GM23338 (cell line): ENCODE results near the gene CLIP2. TPM values are rescaled to one million over a fixed set of nuclear protein-coding genes. Genes with fewer than 3 reads are reported as not detected.
A peak's percentile ranks its signal among the peaks of the same experiment; 100 is the strongest.
"Not testable (repeated sequence)": the region's sequence is repeated elsewhere in the genome, so short reads cannot be mapped to it uniquely, and the experiment has no call there.

Source experiments
- ATAC-seq: fragments of 200-7000 bp; cut with Tn5 transposase; 3 replicates; pipeline ENCODE4 v1.9.1; 2020
- DNase-seq: peaks from one replicate; pipeline ENCODE4 v3.0.0-alpha.2; 2015; ENCODE audit warnings: low spot score
- H2AFZ ChIP-seq: fragments of 200-600 bp; sonication (generic); 2 replicates; pipeline ENCODE4 v1.8.0; 2016; ENCODE audit warnings: antibody characterized with exemption, mild to moderate bottlenecking, moderate library complexity
- H3F3A ChIP-seq: fragments of 200-600 bp; sonication (generic); replicated peaks from 2 replicates; pipeline ENCODE4 v1.8.0; 2017; ENCODE audit warnings: antibody characterized with exemption, mixed run types, low read depth
- H3K27ac ChIP-seq: fragments of 200-600 bp; sonication (generic); 2 replicates; pipeline ENCODE4 v1.6.1; 2016; ENCODE audit warnings: low read depth
- H3K27me3 ChIP-seq: fragments of 200-600 bp; sonication (generic); 2 replicates; pipeline ENCODE4 v1.8.0; 2016; ENCODE audit warnings: mild to moderate bottlenecking, mixed run types, moderate library complexity; ENCODE audit not compliant: insufficient read depth
- H3K36me3 ChIP-seq: fragments of 200-600 bp; sonication (generic); 2 replicates; pipeline ENCODE4 v1.8.0; 2016; ENCODE audit warnings: mild to moderate bottlenecking; ENCODE audit not compliant: insufficient read depth
- H3K4me1 ChIP-seq: fragments of 200-600 bp; sonication (generic); 2 replicates; pipeline ENCODE4 v1.8.0; 2016; ENCODE audit warnings: mild to moderate bottlenecking, moderate library complexity; ENCODE audit not compliant: insufficient read depth
- H3K4me2 ChIP-seq: fragments of 200-600 bp; sonication (generic); 2 replicates; pipeline ENCODE4 v1.7.1; 2017; ENCODE audit warnings: mixed run types
- H3K4me3 ChIP-seq: fragments of 200-600 bp; sonication (generic); 2 replicates; pipeline ENCODE4 v1.6.1; 2016; ENCODE audit warnings: mixed run types
- H3K79me2 ChIP-seq: fragments of 200-600 bp; sonication (generic); replicated peaks from 2 replicates; pipeline ENCODE4 v1.8.0; 2017; ENCODE audit warnings: mild to moderate bottlenecking; ENCODE audit not compliant: insufficient read depth
- H3K9me2 ChIP-seq: fragments of 200-600 bp; sonication (generic); 2 replicates; pipeline ENCODE4 v1.8.0; 2017; ENCODE audit not compliant: insufficient read depth
- H4K20me1 ChIP-seq: fragments of 200-600 bp; sonication (generic); replicated peaks from 2 replicates; pipeline ENCODE4 v1.8.0; 2017; ENCODE audit warnings: mild to moderate bottlenecking; ENCODE audit not compliant: insufficient read depth
- H3K27ac Mint-ChIP-seq: 2 replicates; pipeline ENCODE4 v1.8.0; 2020; ENCODE audit warnings: inconsistent platforms, mild to moderate bottlenecking, moderate library complexity, mixed read lengths
- H3K27me3 Mint-ChIP-seq: 3 replicates; pipeline ENCODE4 v1.8.0; 2022; ENCODE audit warnings: low read depth, mild to moderate bottlenecking, moderate library complexity, mixed read lengths, inconsistent platforms; ENCODE audit not compliant: insufficient read depth, poor library complexity
- H3K36me3 Mint-ChIP-seq: 3 replicates; pipeline ENCODE4 v1.8.0; 2021; ENCODE audit warnings: low read depth, mild to moderate bottlenecking, inconsistent platforms, moderate library complexity, mixed read lengths
- H3K4me1 Mint-ChIP-seq: 3 replicates; pipeline ENCODE4 v1.8.0; 2020; ENCODE audit warnings: mild to moderate bottlenecking, inconsistent platforms, mixed read lengths
- H3K4me3 Mint-ChIP-seq: 3 replicates; pipeline ENCODE4 v1.8.0; 2021; ENCODE audit warnings: moderate library complexity, mild to moderate bottlenecking, inconsistent platforms, mixed read lengths
- H3K9me3 Mint-ChIP-seq: 3 replicates; pipeline ENCODE4 v1.8.0; 2020; ENCODE audit warnings: moderate library complexity, mild to moderate bottlenecking, inconsistent platforms, mixed read lengths
- CREB1 ChIP-seq: fragments of 250-450 bp; sonication (Bioruptor Pico); IDR thresholded peaks from 2 replicates; pipeline ENCODE4 v1.5.0; 2020; ENCODE audit warnings: low read depth, mild to moderate bottlenecking, moderate library complexity
- EZH2phosphoT487 ChIP-seq: fragments of 200-600 bp; sonication (generic); IDR thresholded peaks from one replicate; pipeline ENCODE4 v1.8.1; 2018; ENCODE audit warnings: antibody characterized with exemption; ENCODE audit not compliant: unreplicated experiment
- JUNB ChIP-seq: IDR thresholded peaks from one replicate; pipeline ENCODE4 v1.6.1; 2016; ENCODE audit warnings: antibody characterized with exemption; ENCODE audit not compliant: unreplicated experiment
- NANOG ChIP-seq: IDR thresholded peaks from 2 replicates; pipeline ENCODE4 v1.6.1; 2016; ENCODE audit warnings: antibody characterized with exemption, borderline replicate concordance
- POLR2AphosphoS5 ChIP-seq: IDR thresholded peaks from 2 replicates; pipeline ENCODE4 v1.6.1; 2016; ENCODE audit warnings: antibody characterized with exemption, low read depth
- REST ChIP-seq: IDR thresholded peaks from one replicate; pipeline ENCODE4 v1.6.1; 2018; ENCODE audit warnings: antibody characterized with exemption; ENCODE audit not compliant: unreplicated experiment
- STAT1 ChIP-seq: IDR thresholded peaks from one replicate; pipeline ENCODE4 v1.6.1; 2016; ENCODE audit warnings: antibody characterized with exemption; ENCODE audit not compliant: unreplicated experiment
- ZNF114 ChIP-seq: fragments of 250-450 bp; sonication (Bioruptor Pico); IDR thresholded peaks from 2 replicates; pipeline ENCODE4 v1.5.0; 2020; ENCODE audit warnings: mild to moderate bottlenecking, moderate library complexity
- ZNF331 ChIP-seq: fragments of 250-450 bp; sonication (Bioruptor Pico); IDR thresholded peaks from 2 replicates; pipeline ENCODE4 v1.5.0; 2020; ENCODE audit warnings: low read depth, mild to moderate bottlenecking, moderate library complexity
- polyA plus RNA-seq: library from polyadenylated mRNA; unstranded; fragments of >200 nt; fragmentation: Nextera tagmentation; extraction: Ambion mirVana; gene quantifications from 2 replicates; pipeline ENCODE4 v1.2.1, GENCODE V29; 2016
- total RNA-seq: library from RNA; depleted of rRNA; stranded (reverse); fragments of >200 nt; shearing (Covaris generic); gene quantifications from 2 replicates; pipeline ENCODE4 v1.2.3, GENCODE V29; 2014

CLIP2 gene
- total and polyA plus RNA-seq, 2 experiments from 2014 or later: 8.1 to 51.9 TPM

- Histone ChIP-seq H3K9me2 (no peaks in the 10 kb centered on the region), H3K4me1 (no peaks in the 10 kb centered on the region), H3K4me3 (no peak overlapping the region), H3K27me3 (no peaks in the 10 kb centered on the region), H3K36me3 (no peaks in the 10 kb centered on the region), H3K27ac (no peak overlapping the region), H3K4me2 (no peak overlapping the region), H4K20me1 (peaks cover 4% of the 10 kb centered on the region), H3F3A (no peaks in the 10 kb centered on the region), H3K79me2 (no peaks in the 10 kb centered on the region), H2AFZ (no peak overlapping the region)
- Mint-ChIP-seq H3K27me3 (peaks cover 8% of the 10 kb centered on the region), H3K27ac (peak overlapping the region; percentile 67; the same call in 1 of the 2 replicates), H3K9me3 (no peaks in the 10 kb centered on the region; the same call in 2 of the 3 replicates), H3K36me3 (peaks cover 12% of the 10 kb centered on the region), H3K4me1 (no peaks in the 10 kb centered on the region), H3K4me3 (no peak overlapping the region)
- ATAC-seq: no peak
- no peak for DNase-seq
- no peak for TF ChIP-seq POLR2AphosphoS5
Observed at GRCh38 chr7:74338366-74339108, 49.3 kb downstream of the CLIP2 start.

GRCh38 chr7:74339648-74340047, 50.4 kb downstream of the CLIP2 start:
- ATAC-seq, H4K20me1 ChIP-seq, H3K27me3 ChIP-seq, H3K4me3 ChIP-seq, H3K27ac ChIP-seq, H3K27ac Mint-ChIP-seq, H3K79me2 ChIP-seq, H3K4me2 ChIP-seq, H3K4me1 ChIP-seq, DNase-seq, H3K9me2 ChIP-seq, H2AFZ ChIP-seq, H3K36me3 ChIP-seq, H3K4me3 Mint-ChIP-seq, H3F3A ChIP-seq, H3K4me1 Mint-ChIP-seq, H3K27me3 Mint-ChIP-seq, H3K9me3 Mint-ChIP-seq: not testable (repeated sequence)
- peaks cover 17% of the 10 kb centered on the region for H3K36me3 Mint-ChIP-seq

GRCh38 chr7:74343281-74344131, 54.3 kb downstream of the CLIP2 start:
- no peak overlapping the region for H3K4me2 ChIP-seq
- DNase-seq (no peak), ATAC-seq (no peak)
- H4K20me1 ChIP-seq: peaks cover 4% of the 10 kb centered on the region
- TF ChIP-seq CREB1 (no peak), POLR2AphosphoS5 (no peak), JUNB (no peak)
- peaks cover 12% of the 10 kb centered on the region for H3K27me3 Mint-ChIP-seq
- no peak overlapping the region for H3K27ac Mint-ChIP-seq
- H3K9me2 ChIP-seq: no peaks in the 10 kb centered on the region
- no peak overlapping the region for H3K27ac ChIP-seq
- no peaks in the 10 kb centered on the region for H3K79me2 ChIP-seq
- H3K36me3 Mint-ChIP-seq: peaks cover 30% of the 10 kb centered on the region
- H3K9me3 Mint-ChIP-seq: no peaks in the 10 kb centered on the region
- H2AFZ ChIP-seq: no peak overlapping the region
- no peak overlapping the region for H3K4me3 Mint-ChIP-seq
- H3K4me3 ChIP-seq: no peak overlapping the region
- H3K4me1 Mint-ChIP-seq: no peaks in the 10 kb centered on the region
- H3F3A ChIP-seq: no peaks in the 10 kb centered on the region
- no peaks in the 10 kb centered on the region for H3K4me1 ChIP-seq
- no peaks in the 10 kb centered on the region; the same call in 1 of the 2 replicates for H3K36me3 ChIP-seq
- no peaks in the 10 kb centered on the region for H3K27me3 ChIP-seq

GRCh38 chr7:74344132-74344496, 54.9 kb downstream of the CLIP2 start:
- no peak overlapping the region for H2AFZ ChIP-seq
- H3K9me3 Mint-ChIP-seq: no peaks in the 10 kb centered on the region
- H3K79me2 ChIP-seq: no peaks in the 10 kb centered on the region
- no peaks in the 10 kb centered on the region; the same call in 1 of the 2 replicates for H3K36me3 ChIP-seq
- no peaks in the 10 kb centered on the region for H3F3A ChIP-seq
- no peaks in the 10 kb centered on the region for H3K9me2 ChIP-seq
- no peaks in the 10 kb centered on the region for H3K4me1 Mint-ChIP-seq
- DNase-seq: no peak
- H3K4me3 ChIP-seq: no peak overlapping the region
- peaks cover 4% of the 10 kb centered on the region for H4K20me1 ChIP-seq
- H3K27ac ChIP-seq: no peak overlapping the region
- H3K27me3 ChIP-seq: no peaks in the 10 kb centered on the region
- no peak for ATAC-seq
- H3K27me3 Mint-ChIP-seq: peaks cover 11% of the 10 kb centered on the region
- no peak overlapping the region for H3K27ac Mint-ChIP-seq
- no peak overlapping the region for H3K4me2 ChIP-seq
- H3K36me3 Mint-ChIP-seq: peaks cover 30% of the 10 kb centered on the region
- no peaks in the 10 kb centered on the region for H3K4me1 ChIP-seq
- no peak overlapping the region for H3K4me3 Mint-ChIP-seq
- TF ChIP-seq STAT1 (no peak), CREB1 (no peak), ZNF114 (no peak), EZH2phosphoT487 (no peak), ZNF331 (no peak), REST (no peak), NANOG (no peak), JUNB (no peak)
